Activated CD8-positive, alpha-beta T cell treated with anti-CD3 and anti-CD28 coated beads for 36 hours (primary cell): Measurements from ENCODE around the gene IFT88. TPM values are rescaled to one million over a fixed set of nuclear protein-coding genes. Genes with fewer than 3 reads are reported as not detected.

Source experiments
- ATAC-seq: fragments of 200-7000 bp; cut with Tn5 transposase; one replicate; pipeline ENCODE4 v1.10.0; 2021; ENCODE audit warnings: mild to moderate bottlenecking, moderate library complexity
- CTCF ChIA-PET: fragments of 350-600 bp; sonication (Branson Sonifier 250); formaldehyde crosslinking; loops from one replicate; lab custom pipeline; 2021; ENCODE audit warnings: antibody characterized with exemption; lab: Charles Lee
- POLR2A ChIA-PET: fragments of 350-600 bp; sonication (Branson Sonifier 250); formaldehyde crosslinking; loops from one replicate; lab custom pipeline; 2021; ENCODE audit warnings: antibody characterized with exemption; lab: Charles Lee
- DNase-seq: peaks from one replicate; pipeline ENCODE4 v3.0.0-alpha.2; 2020
- H3K27ac Mint-ChIP-seq: one replicate; pipeline ENCODE4 v1.8.0; 2021; ENCODE audit warnings: mild to moderate bottlenecking, mixed read lengths
- H3K27me3 Mint-ChIP-seq: one replicate; pipeline ENCODE4 v1.8.0; 2021; ENCODE audit warnings: mixed read lengths
- H3K36me3 Mint-ChIP-seq: one replicate; pipeline ENCODE4 v1.8.0; 2021; ENCODE audit warnings: low read depth, mixed read lengths
- H3K4me1 Mint-ChIP-seq: one replicate; pipeline ENCODE4 v1.8.0; 2021; ENCODE audit warnings: low read depth, mixed read lengths
- H3K4me3 Mint-ChIP-seq: one replicate; pipeline ENCODE4 v1.8.0; 2021; ENCODE audit warnings: mild to moderate bottlenecking, moderate library complexity, mixed read lengths
- H3K9me3 Mint-ChIP-seq: one replicate; pipeline ENCODE4 v1.8.0; 2021; ENCODE audit warnings: mixed read lengths
- CTCF ChIP-seq: fragments of 200-600 bp; IDR thresholded peaks from one replicate; pipeline ENCODE4 v1.8.0; 2022; ENCODE audit warnings: antibody characterized with exemption, mild to moderate bottlenecking
- intact Hi-C: fragments of 100-400 bp; cut with micrococcal nuclease; formaldehyde crosslinking; loops from one replicate; pipeline ENCODE4 v1.10.0; 2022
- total RNA-seq, 2 experiments: library from RNA; stranded (reverse); gene quantifications; one replicate each; pipeline ENCODE4 v1.2.3, GENCODE V29; 2021

The IFT88 gene
- total RNA-seq, 2 experiments from 2014 or later, result 2.2 to 2.5 TPM

- DNase-seq (no peak), ATAC-seq (no peak)
- ChIA-PET POLR2A (no interaction called here), CTCF (interaction anchor here (0.9 kb wide), 1 partner anchor 17 kb away, joined by 3 read pairs; no protein-coding TSS in a partner anchor)
- Mint-ChIP-seq H3K4me3 (no peak overlapping the region), H3K9me3 (no peaks in the 10 kb centered on the region), H3K36me3 (no peaks in the 10 kb centered on the region), H3K27me3 (peaks cover 3% of the 10 kb centered on the region), H3K4me1 (peaks cover 8% of the 10 kb centered on the region), H3K27ac (no peak overlapping the region)
- intact Hi-C loops, result loop anchor here (5.0 kb wide), 2 partner anchors 66 to 209 kb away; partner anchors contain the start of gene EEF1AKMT1
- no peak for TF ChIP-seq CTCF
Measured at GRCh38 chr13:20706661-20707060, 139.7 kb downstream of the IFT88 start.

GRCh38 chr13:20708216-20708615, 141.3 kb downstream of the IFT88 start:
- H3K36me3 Mint-ChIP-seq, result no peaks in the 10 kb centered on the region
- intact Hi-C loops, result loop anchor here (5.0 kb wide), 2 partner anchors 64 to 211 kb away; partner anchors contain the start of gene EEF1AKMT1
- H3K9me3 Mint-ChIP-seq, result no peaks in the 10 kb centered on the region
- ATAC-seq (no peak), DNase-seq (no peak)
- H3K4me3 Mint-ChIP-seq, result no peak overlapping the region
- H3K27ac Mint-ChIP-seq, result no peak overlapping the region
- no peak for TF ChIP-seq CTCF
- CTCF ChIA-PET, result interaction anchor here (0.8 to 2.6 kb wide), 3 partner anchors 121 to 216 kb away, joined by 4 to 8 read pairs (median 4); no protein-coding TSS in a partner anchor
- peaks cover 6% of the 10 kb centered on the region for H3K27me3 Mint-ChIP-seq
- H3K4me1 Mint-ChIP-seq, result peaks cover 6% of the 10 kb centered on the region
- POLR2A ChIA-PET, result no interaction called here

DNA sequence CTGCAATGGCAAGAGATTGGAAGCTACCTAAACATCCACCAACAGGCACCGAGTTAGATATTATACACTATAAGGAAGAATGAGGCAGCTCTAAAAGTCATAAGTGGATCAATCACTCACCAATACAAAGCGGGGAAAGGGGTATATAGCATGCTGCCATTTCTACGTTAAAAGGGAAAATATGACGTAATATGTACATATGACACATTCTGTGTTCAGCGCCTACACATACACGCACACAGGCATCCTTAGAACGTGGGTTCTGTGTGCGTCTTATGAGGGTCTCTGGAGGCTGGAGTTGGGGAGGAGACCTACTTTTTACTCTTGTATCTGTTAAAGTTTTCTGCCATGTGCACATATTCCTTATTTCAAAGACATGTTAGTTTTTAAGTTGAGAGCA, 142.4 kb downstream of the IFT88 start:
- POLR2A ChIA-PET, result interaction anchor here (0.6 kb wide), 1 partner anchor 10 kb away, joined by 3 read pairs; no protein-coding TSS in a partner anchor
- no peaks in the 10 kb centered on the region for H3K9me3 Mint-ChIP-seq

GRCh38 chr13:20709782-20710181, 142.8 kb downstream of the IFT88 start:
- no peaks in the 10 kb centered on the region for H3K9me3 Mint-ChIP-seq
- intact Hi-C loops, result loop anchor here (5.0 kb wide), 4 partner anchors 63 to 213 kb away; partner anchors contain the start of gene EEF1AKMT1
- H3K36me3 Mint-ChIP-seq, result no peaks in the 10 kb centered on the region
- DNase-seq, result no peak
- CTCF ChIA-PET, result interaction anchor here (0.9 to 2.9 kb wide), 4 partner anchors 12 to 215 kb away, joined by 3 to 8 read pairs (median 6); no protein-coding TSS in a partner anchor
- no peak overlapping the region for H3K27ac Mint-ChIP-seq
- TF ChIP-seq CTCF, result no peak
- POLR2A ChIA-PET, result interaction anchor here (0.6 kb wide), 1 partner anchor 11 kb away, joined by 3 read pairs; no protein-coding TSS in a partner anchor
- no peak for ATAC-seq
- peaks cover 8% of the 10 kb centered on the region for H3K27me3 Mint-ChIP-seq
- H3K4me1 Mint-ChIP-seq, result peaks cover 10% of the 10 kb centered on the region
- H3K4me3 Mint-ChIP-seq, result no peak overlapping the region

More for the DNA sequence above, 142.4 kb downstream of the IFT88 start:
- TF ChIP-seq CTCF, result no peak
- Mint-ChIP-seq H3K36me3 (no peaks in the 10 kb centered on the region), H3K4me3 (no peak overlapping the region), H3K27ac (no peak overlapping the region), H3K27me3 (peaks cover 8% of the 10 kb centered on the region), H3K4me1 (peaks cover 10% of the 10 kb centered on the region)
- intact Hi-C loops, result loop anchor here (5.0 kb wide), 2 partner anchors 63 to 212 kb away; partner anchors contain the start of gene EEF1AKMT1
- ATAC-seq, result no peak
- CTCF ChIA-PET, result interaction anchor here (0.9 to 2.9 kb wide), 5 partner anchors 13 to 217 kb away, joined by 3 to 8 read pairs (median 4); no protein-coding TSS in a partner anchor
- DNase-seq, result no peak
